Neural cell (in vitro differentiated cells): ENCODE measurements around the gene NCBP1. TPM values are rescaled to one million over a fixed set of nuclear protein-coding genes. Genes with fewer than 3 reads are reported as not detected.

Experiments
- H2AFZ ChIP-seq: fragments of 200-600, 300-800 bp; sonication (generic), shearing (Covaris generic); 2 replicates; pipeline ENCODE4 v1.6.0; 2014; ENCODE audit warnings: low read depth, mild to moderate bottlenecking, antibody characterized with exemption, low read length, moderate library complexity
- H3F3A ChIP-seq: fragments of 200-600 bp; shearing (Covaris generic); 2 replicates; pipeline ENCODE4 v1.6.1; 2016; ENCODE audit warnings: mild to moderate bottlenecking, moderate library complexity, mixed read lengths, antibody characterized with exemption, low read length; ENCODE audit not compliant: insufficient read depth, poor library complexity, severe bottlenecking
- H3K27ac ChIP-seq: fragments of 200-600, 300-800 bp; sonication (generic), shearing (Covaris generic); 2 replicates; pipeline ENCODE4 v1.5.1; 2014; ENCODE audit warnings: mild to moderate bottlenecking, low read length, moderate library complexity
- H3K27me3 ChIP-seq: fragments of 300-800, 200-600 bp; sonication (generic), shearing (Covaris generic); 2 replicates; pipeline ENCODE4 v1.6.0; 2014; ENCODE audit warnings: mild to moderate bottlenecking, low read depth, low read length, moderate library complexity; ENCODE audit not compliant: insufficient read depth
- H3K36me3 ChIP-seq: fragments of 300-800, 200-600 bp; sonication (generic), shearing (Covaris generic); 2 replicates; pipeline ENCODE4 v1.5.1; 2014; ENCODE audit warnings: mild to moderate bottlenecking, antibody characterized with exemption, low read length, moderate library complexity; ENCODE audit not compliant: insufficient read depth
- H3K4me2 ChIP-seq: fragments of 300-800, 200-600 bp; sonication (generic), shearing (Covaris generic); 2 replicates; pipeline ENCODE4 v1.6.0; 2014; ENCODE audit warnings: mild to moderate bottlenecking, low read length
- H3K4me3 ChIP-seq: fragments of 300-800, 200-600 bp; sonication (generic), shearing (Covaris generic); 2 replicates; pipeline ENCODE4 v1.5.1; 2014; ENCODE audit warnings: mild to moderate bottlenecking, low read length, moderate library complexity
- H3K79me2 ChIP-seq: fragments of 200-600 bp; shearing (Covaris generic); replicated peaks from 2 replicates; pipeline ENCODE4 v1.6.0; 2014; ENCODE audit warnings: mild to moderate bottlenecking, low read length, moderate library complexity; ENCODE audit not compliant: insufficient read depth
- H3K9ac ChIP-seq: fragments of 300-800, 200-600 bp; sonication (generic), shearing (Covaris generic); 2 replicates; pipeline ENCODE4 v1.6.1; 2016; ENCODE audit warnings: mild to moderate bottlenecking, low read length, mixed read lengths
- H3K9me2 ChIP-seq: fragments of 200-600 bp; shearing (Covaris generic); 2 replicates; pipeline ENCODE4 v1.6.1; 2016; ENCODE audit warnings: mild to moderate bottlenecking, low read length, mixed read lengths; ENCODE audit not compliant: insufficient read depth
- H3K9me3 ChIP-seq: fragments of 200-600, 300-800 bp; sonication (generic), shearing (Covaris generic); 2 replicates; pipeline ENCODE4 v1.6.1; 2016; ENCODE audit warnings: mild to moderate bottlenecking, mixed run types, low read length, moderate library complexity, mixed read lengths
- H4K20me1 ChIP-seq: fragments of 200-600 bp; shearing (Covaris generic); 2 replicates; pipeline ENCODE4 v1.6.1; 2016; ENCODE audit warnings: mild to moderate bottlenecking, mixed run types; ENCODE audit not compliant: insufficient read depth
- EP300 ChIP-seq: fragments of 450-650 bp; conservative IDR thresholded peaks from 2 replicates; pipeline ENCODE4 v1.6.1; 2014; ENCODE audit warnings: antibody characterized with exemption, mild to moderate bottlenecking, moderate library complexity; ENCODE audit not compliant: poor library complexity, severe bottlenecking
- EZH2 ChIP-seq: fragments of 200-600, 300-800 bp; shearing (Covaris generic), sonication (generic); IDR thresholded peaks from 2 replicates; pipeline ENCODE4 v1.6.1; 2014; ENCODE audit warnings: antibody characterized with exemption, low read length, borderline replicate concordance, mild to moderate bottlenecking; ENCODE audit not compliant: insufficient read depth, poor library complexity, severe bottlenecking
- MXI1 ChIP-seq: fragments of 450-650 bp; conservative IDR thresholded peaks from 2 replicates; pipeline ENCODE4 v1.6.1; 2014; ENCODE audit warnings: antibody characterized with exemption, mild to moderate bottlenecking; ENCODE audit not compliant: poor library complexity, severe bottlenecking
- POLR2AphosphoS5 ChIP-seq: IDR thresholded peaks from 2 replicates; pipeline ENCODE4 v1.6.1; 2012
- RAD21 ChIP-seq: fragments of 450-650 bp; conservative IDR thresholded peaks from 2 replicates; pipeline ENCODE4 v1.6.1; 2014; ENCODE audit warnings: antibody characterized with exemption, mild to moderate bottlenecking, moderate library complexity
- SMC3 ChIP-seq: fragments of 450-650 bp; conservative IDR thresholded peaks from 2 replicates; pipeline ENCODE4 v1.6.1; 2014; ENCODE audit warnings: antibody characterized with exemption, mild to moderate bottlenecking, moderate library complexity; ENCODE audit not compliant: poor library complexity
- TAF1 ChIP-seq: IDR thresholded peaks from 2 replicates; pipeline ENCODE4 v1.6.1; 2012; ENCODE audit warnings: low read depth
- polyA plus RNA-seq: library from polyadenylated mRNA; depleted of rRNA; stranded (reverse); fragments of >200 nt; gene quantifications from 2 replicates; pipeline ENCODE4 v1.2.3, GENCODE V29; 2014
- TF ChIP-seq, protein P1 (sequence below): fragments of 450-650 bp; IDR thresholded peaks from 2 replicates; pipeline ENCODE4 v1.5.1; 2014; ENCODE audit warnings: antibody characterized with exemption, mild to moderate bottlenecking, moderate library complexity; ENCODE audit not compliant: poor library complexity, severe bottlenecking
- TF ChIP-seq, protein P2 (sequence below): IDR thresholded peaks from 2 replicates; pipeline ENCODE4 v1.6.1; 2012; ENCODE audit warnings: borderline replicate concordance

The NCBP1 gene
- polyA plus RNA-seq, 1 donor from 2014 or later = 30.6 TPM

DNA sequence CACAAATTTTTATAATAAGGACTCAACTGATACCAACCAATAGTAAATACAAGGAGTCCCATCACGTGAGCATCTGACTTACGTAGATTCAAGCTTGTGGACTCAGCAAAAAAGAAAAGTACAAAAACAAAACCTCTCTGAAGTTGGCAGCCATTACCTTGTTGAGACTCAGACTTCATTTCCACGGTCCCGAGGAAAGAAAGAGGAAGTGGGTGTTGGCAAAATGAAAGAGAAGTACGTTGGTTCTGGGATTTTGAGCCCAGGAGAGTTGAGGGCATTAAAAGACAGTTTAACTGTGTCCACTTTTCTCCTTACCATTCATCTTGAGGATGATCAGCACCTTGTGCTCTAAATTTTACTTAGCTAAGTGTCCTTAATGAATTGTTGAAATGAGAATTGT lies 26.7 kb downstream of the NCBP1 start:
- Histone ChIP-seq H3K9me2 (no peaks in the 10 kb centered on the region), H3F3A (no peaks in the 10 kb centered on the region), H3K79me2 (no peaks in the 10 kb centered on the region), H3K27me3 (no peaks in the 10 kb centered on the region), H3K36me3 (peaks cover 42% of the 10 kb centered on the region), H3K4me3 (no peak overlapping the region), H3K27ac (no peak overlapping the region), H2AFZ (no peak overlapping the region), H3K9me3 (no peaks in the 10 kb centered on the region), H3K9ac (no peak overlapping the region), H4K20me1 (no peaks in the 10 kb centered on the region), H3K4me2 (no peak overlapping the region)
- TF ChIP-seq EP300 (no peak), EZH2 (no peak), MXI1 (no peak), RAD21 (no peak), SMC3 (no peak), POLR2AphosphoS5 (no peak), TAF1 (no peak)
- TF ChIP-seq, protein P1, sequence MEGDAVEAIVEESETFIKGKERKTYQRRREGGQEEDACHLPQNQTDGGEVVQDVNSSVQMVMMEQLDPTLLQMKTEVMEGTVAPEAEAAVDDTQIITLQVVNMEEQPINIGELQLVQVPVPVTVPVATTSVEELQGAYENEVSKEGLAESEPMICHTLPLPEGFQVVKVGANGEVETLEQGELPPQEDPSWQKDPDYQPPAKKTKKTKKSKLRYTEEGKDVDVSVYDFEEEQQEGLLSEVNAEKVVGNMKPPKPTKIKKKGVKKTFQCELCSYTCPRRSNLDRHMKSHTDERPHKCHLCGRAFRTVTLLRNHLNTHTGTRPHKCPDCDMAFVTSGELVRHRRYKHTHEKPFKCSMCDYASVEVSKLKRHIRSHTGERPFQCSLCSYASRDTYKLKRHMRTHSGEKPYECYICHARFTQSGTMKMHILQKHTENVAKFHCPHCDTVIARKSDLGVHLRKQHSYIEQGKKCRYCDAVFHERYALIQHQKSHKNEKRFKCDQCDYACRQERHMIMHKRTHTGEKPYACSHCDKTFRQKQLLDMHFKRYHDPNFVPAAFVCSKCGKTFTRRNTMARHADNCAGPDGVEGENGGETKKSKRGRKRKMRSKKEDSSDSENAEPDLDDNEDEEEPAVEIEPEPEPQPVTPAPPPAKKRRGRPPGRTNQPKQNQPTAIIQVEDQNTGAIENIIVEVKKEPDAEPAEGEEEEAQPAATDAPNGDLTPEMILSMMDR = no peak
- TF ChIP-seq, protein P2, sequence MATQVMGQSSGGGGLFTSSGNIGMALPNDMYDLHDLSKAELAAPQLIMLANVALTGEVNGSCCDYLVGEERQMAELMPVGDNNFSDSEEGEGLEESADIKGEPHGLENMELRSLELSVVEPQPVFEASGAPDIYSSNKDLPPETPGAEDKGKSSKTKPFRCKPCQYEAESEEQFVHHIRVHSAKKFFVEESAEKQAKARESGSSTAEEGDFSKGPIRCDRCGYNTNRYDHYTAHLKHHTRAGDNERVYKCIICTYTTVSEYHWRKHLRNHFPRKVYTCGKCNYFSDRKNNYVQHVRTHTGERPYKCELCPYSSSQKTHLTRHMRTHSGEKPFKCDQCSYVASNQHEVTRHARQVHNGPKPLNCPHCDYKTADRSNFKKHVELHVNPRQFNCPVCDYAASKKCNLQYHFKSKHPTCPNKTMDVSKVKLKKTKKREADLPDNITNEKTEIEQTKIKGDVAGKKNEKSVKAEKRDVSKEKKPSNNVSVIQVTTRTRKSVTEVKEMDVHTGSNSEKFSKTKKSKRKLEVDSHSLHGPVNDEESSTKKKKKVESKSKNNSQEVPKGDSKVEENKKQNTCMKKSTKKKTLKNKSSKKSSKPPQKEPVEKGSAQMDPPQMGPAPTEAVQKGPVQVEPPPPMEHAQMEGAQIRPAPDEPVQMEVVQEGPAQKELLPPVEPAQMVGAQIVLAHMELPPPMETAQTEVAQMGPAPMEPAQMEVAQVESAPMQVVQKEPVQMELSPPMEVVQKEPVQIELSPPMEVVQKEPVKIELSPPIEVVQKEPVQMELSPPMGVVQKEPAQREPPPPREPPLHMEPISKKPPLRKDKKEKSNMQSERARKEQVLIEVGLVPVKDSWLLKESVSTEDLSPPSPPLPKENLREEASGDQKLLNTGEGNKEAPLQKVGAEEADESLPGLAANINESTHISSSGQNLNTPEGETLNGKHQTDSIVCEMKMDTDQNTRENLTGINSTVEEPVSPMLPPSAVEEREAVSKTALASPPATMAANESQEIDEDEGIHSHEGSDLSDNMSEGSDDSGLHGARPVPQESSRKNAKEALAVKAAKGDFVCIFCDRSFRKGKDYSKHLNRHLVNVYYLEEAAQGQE = no peak

DNA sequence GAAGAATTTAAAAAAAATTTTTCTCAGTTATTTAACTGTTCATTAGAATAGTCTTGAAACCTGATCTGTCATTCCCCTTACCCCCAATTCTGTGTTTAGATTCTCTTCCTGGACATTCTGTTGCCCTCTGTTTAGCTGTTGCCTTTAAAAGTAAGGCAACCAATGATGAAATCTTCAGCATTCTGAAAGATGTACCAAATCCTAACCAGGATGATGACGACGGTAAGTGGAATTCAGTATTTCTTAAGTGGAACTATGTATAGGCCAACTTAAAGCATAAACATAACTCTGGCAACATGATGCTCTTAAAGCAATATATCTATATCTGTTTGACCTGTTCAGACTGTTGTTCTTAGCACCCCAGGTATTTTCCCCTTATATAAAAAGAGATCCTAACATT lies 27.2 kb downstream of the NCBP1 start:
- no peaks in the 10 kb centered on the region for H3K79me2 ChIP-seq
- TF ChIP-seq EZH2 (no peak), MXI1 (no peak), POLR2AphosphoS5 (no peak)
- TF ChIP-seq, protein P1 = no peak
- peaks cover 39% of the 10 kb centered on the region for H3K36me3 ChIP-seq
- H3K9me2 ChIP-seq = no peaks in the 10 kb centered on the region
- H3K27me3 ChIP-seq = no peaks in the 10 kb centered on the region
- H3K4me3 ChIP-seq = no peak overlapping the region
- no peaks in the 10 kb centered on the region for H3F3A ChIP-seq
- H2AFZ ChIP-seq = no peak overlapping the region
- H3K27ac ChIP-seq = no peak overlapping the region
- no peaks in the 10 kb centered on the region for H3K9me3 ChIP-seq
- no peak overlapping the region for H3K9ac ChIP-seq
- H3K4me2 ChIP-seq = no peak overlapping the region
- no peaks in the 10 kb centered on the region for H4K20me1 ChIP-seq
